ENCODE measurements around the gene KLF18. TPM values are rescaled to one million over a fixed set of nuclear protein-coding genes. Genes with fewer than 3 reads are reported as not detected.
A peak's percentile ranks its signal among the peaks of the same experiment; 100 is the strongest.

KLF18 gene
- total RNA-seq, 1 donor from 2014 or later, result not detected

GRCh38 chr1:44108241-44108640 is 33.2 kb downstream of the KLF18 start:
- no peaks in the 10 kb centered on the region for H3K36me3 ChIP-seq (ENCODE audit: control insufficient read depth, insufficient read depth, low read length)
- no peak overlapping the region for H3K4me3 ChIP-seq (ENCODE audit: low read depth, low read length)
- TF ChIP-seq CTCF (IDR thresholded peaks at IDR 0.05; ENCODE audit: insufficient read depth, low read length, poor library complexity, severe bottlenecking), result no peak
- peak; percentile 26 for DNase-seq (ENCODE audit: low read depth)
- peaks cover 9% of the 10 kb centered on the region for H3K27me3 ChIP-seq (ENCODE audit: control insufficient read depth, insufficient read depth, low read length)

GRCh38 chr1:44105810-44106209 is 35.6 kb downstream of the KLF18 start:
- no peak for DNase-seq (ENCODE audit: low read depth)
- Histone ChIP-seq H3K4me3 (ENCODE audit: low read depth, low read length) (no peak overlapping the region), H3K36me3 (ENCODE audit: control insufficient read depth, insufficient read depth, low read length) (no peaks in the 10 kb centered on the region), H3K27me3 (ENCODE audit: control insufficient read depth, insufficient read depth, low read length) (peaks cover 9% of the 10 kb centered on the region)
- TF ChIP-seq CTCF (IDR thresholded peaks at IDR 0.05; ENCODE audit: insufficient read depth, low read length, poor library complexity, severe bottlenecking), result no peak

- Histone ChIP-seq H3K36me3 (ENCODE audit: control insufficient read depth, insufficient read depth, low read length) (no peaks in the 10 kb centered on the region), H3K27me3 (ENCODE audit: control insufficient read depth, insufficient read depth, low read length) (peaks cover 9% of the 10 kb centered on the region), H3K4me3 (ENCODE audit: low read depth, low read length) (no peak overlapping the region)
- TF ChIP-seq CTCF (IDR thresholded peaks at IDR 0.05; ENCODE audit: insufficient read depth, low read length, poor library complexity, severe bottlenecking), result peak; percentile 37
- no peak for DNase-seq (ENCODE audit: low read depth)
Observed at GRCh38 chr1:44103270-44104131, 37.9 kb downstream of the KLF18 start.

GRCh38 chr1:44101328-44101727 is 40.1 kb downstream of the KLF18 start:
- Histone ChIP-seq H3K4me3 (ENCODE audit: low read depth, low read length) (no peak overlapping the region), H3K27me3 (ENCODE audit: control insufficient read depth, insufficient read depth, low read length) (peaks cover 9% of the 10 kb centered on the region), H3K36me3 (ENCODE audit: control insufficient read depth, insufficient read depth, low read length) (no peaks in the 10 kb centered on the region)
- no peak for DNase-seq (ENCODE audit: low read depth)
- TF ChIP-seq CTCF (IDR thresholded peaks at IDR 0.05; ENCODE audit: insufficient read depth, low read length, poor library complexity, severe bottlenecking), result no peak

GRCh38 chr1:44100183-44100868 is 41.1 kb downstream of the KLF18 start:
- TF ChIP-seq CTCF (IDR thresholded peaks at IDR 0.05; ENCODE audit: insufficient read depth, low read length, poor library complexity, severe bottlenecking), result no peak

More at GRCh38 chr1:44100183-44100868, 41.1 kb downstream of the KLF18 start:
- no peak overlapping the region for H3K4me3 ChIP-seq (ENCODE audit: low read depth, low read length)
- peaks cover 6% of the 10 kb centered on the region for H3K27me3 ChIP-seq (ENCODE audit: control insufficient read depth, insufficient read depth, low read length)
- no peaks in the 10 kb centered on the region for H3K36me3 ChIP-seq (ENCODE audit: control insufficient read depth, insufficient read depth, low read length)
- no peak for DNase-seq (ENCODE audit: low read depth)
